GM20000 (cell line): ENCODE data around the gene RPS6KA5.
"Not testable (repeated sequence)": the region's sequence is repeated elsewhere in the genome, so short reads cannot be mapped to it uniquely, and the experiment has no call there.

Experiments used
- DNase-seq: peaks from one replicate; pipeline ENCODE4 v3.0.0; 2012; ENCODE audit warnings: low spot score
- CTCF ChIP-seq: IDR thresholded peaks from 2 replicates; pipeline ENCODE4 v1.5.1; 2012; ENCODE audit warnings: mild to moderate bottlenecking, control low read depth; ENCODE audit errors: extremely low read depth, missing control alignments

Gene RPS6KA5

DNA sequence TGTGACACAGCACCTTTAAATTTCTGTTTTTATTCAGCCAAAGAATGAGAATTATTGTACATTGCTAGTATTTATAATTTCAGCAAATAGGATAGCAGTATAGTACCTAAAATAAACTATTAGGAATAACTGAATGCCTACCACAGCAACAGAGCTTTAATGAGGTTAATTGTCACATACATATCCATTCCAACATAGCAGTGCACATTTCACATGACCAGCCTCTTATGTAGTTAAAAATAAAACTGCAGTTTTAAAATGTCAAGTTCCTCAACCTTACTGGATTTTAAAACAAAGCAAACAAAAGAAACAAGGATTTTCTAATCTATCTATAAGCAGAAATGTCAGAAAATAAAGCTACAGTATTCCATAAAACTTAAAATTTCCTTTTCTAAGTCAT, 193.6 kb downstream of the RPS6KA5 start:
- no peak for TF ChIP-seq CTCF

DNA sequence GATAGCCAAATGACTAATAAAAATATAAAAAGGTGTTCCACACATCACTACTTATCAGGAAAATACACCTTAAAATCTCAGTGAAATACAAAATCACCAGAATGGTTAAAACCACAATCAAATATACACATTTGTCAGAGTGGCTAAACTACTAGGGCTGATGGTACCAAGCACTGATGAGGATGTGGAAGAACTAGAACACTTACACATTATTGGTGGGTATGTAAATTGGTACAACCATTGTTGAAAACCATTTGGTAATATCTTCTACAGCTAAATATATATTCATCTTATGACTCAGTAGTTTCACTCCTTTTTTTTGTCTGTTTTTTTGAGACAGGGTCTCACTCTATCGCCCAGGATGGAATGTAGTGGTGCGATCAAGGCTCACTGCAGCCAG, 195.7 kb downstream of the RPS6KA5 start:
- no peak for DNase-seq
- TF ChIP-seq CTCF, result no peak

More for the DNA sequence above, 193.6 kb downstream of the RPS6KA5 start:
- DNase-seq, result no peak

DNA sequence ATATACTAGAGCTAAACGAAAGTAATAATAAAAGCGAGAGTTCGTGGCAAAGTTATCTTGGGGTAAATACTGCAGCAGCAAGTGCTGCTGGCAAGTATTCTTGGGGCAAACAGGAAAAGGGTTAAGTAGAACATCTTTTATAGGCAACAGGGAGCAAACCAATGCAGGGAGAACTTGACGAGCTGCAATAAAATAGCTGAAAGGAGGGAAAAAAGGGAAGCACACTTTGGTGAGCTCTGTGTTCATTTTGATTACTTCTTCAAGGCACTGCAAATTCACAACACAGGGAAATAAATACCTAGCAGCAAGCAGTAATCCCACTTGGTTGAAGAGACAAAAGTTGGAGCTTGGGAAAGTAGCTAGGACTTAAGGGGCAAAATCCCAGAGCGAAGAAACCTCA, 201.9 kb downstream of the RPS6KA5 start:
- no peak for DNase-seq
- no peak for TF ChIP-seq CTCF

GRCh38 chr14:90857866-90858265, 202.6 kb downstream of the RPS6KA5 start:
- TF ChIP-seq CTCF, result no peak
- no peak for DNase-seq

- not testable (repeated sequence) for DNase-seq
These were observed 204.3 kb downstream of the RPS6KA5 start for GRCh38 chr14:90856115-90856514.

DNA sequence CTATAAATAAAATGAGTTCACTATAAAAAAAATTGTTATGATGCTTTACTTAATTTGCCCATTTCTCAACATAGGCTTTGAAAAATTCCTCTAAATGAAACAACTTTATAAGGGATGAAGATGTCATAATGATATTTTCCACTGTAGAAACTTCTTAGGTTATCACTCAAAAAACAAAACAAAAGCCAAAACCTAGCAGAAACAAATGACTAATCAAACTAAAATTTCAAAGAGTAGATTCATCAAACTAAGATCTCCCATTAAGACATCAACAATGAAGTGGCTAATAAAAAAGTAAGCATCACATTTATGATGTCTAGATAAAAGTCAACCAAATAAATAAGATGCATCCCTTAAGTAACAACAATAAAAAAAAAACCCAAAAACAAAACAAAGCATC, 207.3 kb downstream of the RPS6KA5 start:
- TF ChIP-seq CTCF, result no peak
- no peak for DNase-seq

DNA sequence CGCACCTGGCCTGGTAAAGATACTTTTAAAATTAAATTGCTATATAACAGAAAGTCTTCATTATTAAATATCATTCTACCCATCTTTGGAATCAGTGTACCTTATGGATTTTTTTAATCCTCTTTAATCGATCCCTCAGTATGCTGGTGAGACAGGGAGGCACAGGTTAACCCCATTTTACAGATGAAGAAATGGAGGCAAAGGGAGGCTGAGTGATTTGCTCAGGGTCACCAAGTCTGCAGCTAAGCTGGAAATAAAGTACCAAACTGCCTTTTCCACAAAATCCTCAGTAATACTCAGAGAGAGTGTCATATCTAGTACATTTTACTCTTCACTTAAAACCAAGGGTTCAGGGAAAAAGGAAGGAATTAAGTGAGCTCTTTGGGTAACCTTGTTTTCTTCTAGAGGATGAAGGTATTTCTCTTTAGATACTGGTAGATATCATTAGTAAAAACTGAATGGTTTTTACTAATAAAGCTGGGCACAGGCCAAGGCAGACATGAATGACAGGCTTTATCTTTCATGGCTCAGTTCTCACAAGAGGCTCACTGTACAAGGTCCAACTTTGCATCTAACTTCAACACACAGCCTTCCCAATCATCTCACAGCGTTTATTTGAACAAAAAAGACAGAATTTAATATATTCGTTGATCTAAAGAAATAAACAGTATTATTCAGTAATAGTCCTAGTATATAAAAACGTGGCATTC, 209.0 kb downstream of the RPS6KA5 start:
- no peak for DNase-seq
- TF ChIP-seq CTCF, result no peak

DNA sequence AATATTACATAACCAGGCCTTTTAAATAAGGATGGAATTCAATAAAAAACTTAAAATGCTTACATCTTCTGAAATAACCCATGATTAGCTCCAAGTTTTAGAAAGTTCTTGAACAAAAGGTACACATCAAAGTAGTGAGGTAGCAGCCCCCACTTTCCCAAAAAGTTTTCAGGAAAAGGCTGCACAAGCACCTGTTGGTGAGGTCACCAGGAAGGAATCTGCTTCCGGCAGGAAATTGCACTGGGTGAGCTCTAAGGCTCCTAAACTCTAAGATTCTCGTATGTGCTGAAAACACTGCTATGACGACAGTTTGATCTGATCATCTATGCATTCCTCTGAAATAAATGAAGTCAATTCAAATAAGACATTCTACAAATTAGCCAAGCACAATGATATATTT, 210.0 kb downstream of the RPS6KA5 start:
- no peak for TF ChIP-seq CTCF
- DNase-seq, result no peak
